HG02970 (cell line): ENCODE results near the gene UBE2G2.

Experiments
- ATAC-seq: cut with Tn5 transposase; IDR thresholded peaks from one replicate; pipeline ENCODE4 v1.9.1; 2021; ENCODE audit warnings: mild to moderate bottlenecking, moderate library complexity, moderate number of reproducible peaks; ENCODE audit not compliant: unreplicated experiment, low FRiP score

Gene UBE2G2

GRCh38 chr21:44753357-44753756 is 48.3 kb downstream of the UBE2G2 start:
- no peak for ATAC-seq

DNA sequence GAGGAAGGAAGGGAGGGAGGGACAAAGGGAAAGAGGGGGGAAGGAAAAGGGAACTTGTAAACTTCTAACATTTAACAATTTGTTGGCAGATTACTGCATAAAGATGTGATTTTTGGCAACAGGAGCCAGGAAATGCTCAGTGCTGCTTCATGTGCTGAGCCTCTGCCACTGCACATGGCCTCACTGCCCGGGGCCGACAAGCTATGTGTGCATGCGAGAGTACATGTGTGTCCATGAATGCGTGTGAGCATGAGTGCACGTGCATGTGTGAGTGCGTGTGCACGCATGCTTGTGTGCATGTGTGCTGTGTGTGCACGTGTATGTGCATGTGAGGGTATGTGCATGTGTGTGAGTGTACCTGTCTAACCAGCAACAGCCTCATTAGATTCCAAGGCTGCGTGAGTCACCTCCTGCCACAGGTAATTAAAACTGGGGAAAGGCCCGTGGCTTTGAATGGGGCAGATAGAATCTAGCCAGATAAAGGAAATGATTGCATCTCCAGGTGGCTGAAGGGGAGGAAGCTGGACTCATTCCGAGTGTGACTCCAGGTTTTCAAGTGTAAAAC is 48.9 kb downstream of the UBE2G2 start:
- ATAC-seq = no peak

- no peak for ATAC-seq
These were observed 49.6 kb downstream of the UBE2G2 start for GRCh38 chr21:44751799-44752636.

DNA sequence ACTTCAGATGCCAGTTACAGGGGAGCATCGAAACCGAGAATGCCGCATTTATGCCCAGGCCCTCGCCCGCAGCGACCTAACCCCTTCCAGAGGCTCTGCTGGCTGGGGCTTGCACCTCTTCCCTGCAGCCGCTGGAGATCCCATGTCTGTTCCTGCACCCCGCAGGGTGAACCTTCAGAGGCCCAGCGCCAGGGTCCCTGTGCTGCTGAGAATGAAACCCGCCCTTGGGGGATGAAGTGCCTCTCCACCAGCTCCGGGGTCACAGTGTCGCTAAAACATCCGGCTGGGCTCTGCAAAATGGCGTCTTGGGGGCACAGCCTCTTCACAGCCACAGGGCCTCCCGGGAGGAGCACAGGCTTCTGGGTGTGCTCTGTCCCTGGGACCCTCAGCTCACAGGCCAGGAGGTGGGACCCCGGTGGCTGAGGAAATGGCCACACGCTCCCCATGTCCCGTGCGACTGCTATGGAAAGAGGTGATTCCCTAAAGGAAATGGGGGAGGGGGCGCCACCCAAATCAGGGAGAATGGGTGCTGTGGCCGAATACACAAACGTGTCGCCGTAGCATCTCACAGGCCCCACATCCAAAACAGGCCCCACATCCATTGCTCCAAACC is 50.3 kb downstream of the UBE2G2 start:
- ATAC-seq = no peak

- no peak for ATAC-seq
These were observed 51.0 kb downstream of the UBE2G2 start for GRCh38 chr21:44750675-44751025.

- ATAC-seq = no peak
These were observed 51.6 kb downstream of the UBE2G2 start for GRCh38 chr21:44749759-44750674.

- no peak for ATAC-seq
These were observed 52.4 kb downstream of the UBE2G2 start for GRCh38 chr21:44749116-44749758.

DNA sequence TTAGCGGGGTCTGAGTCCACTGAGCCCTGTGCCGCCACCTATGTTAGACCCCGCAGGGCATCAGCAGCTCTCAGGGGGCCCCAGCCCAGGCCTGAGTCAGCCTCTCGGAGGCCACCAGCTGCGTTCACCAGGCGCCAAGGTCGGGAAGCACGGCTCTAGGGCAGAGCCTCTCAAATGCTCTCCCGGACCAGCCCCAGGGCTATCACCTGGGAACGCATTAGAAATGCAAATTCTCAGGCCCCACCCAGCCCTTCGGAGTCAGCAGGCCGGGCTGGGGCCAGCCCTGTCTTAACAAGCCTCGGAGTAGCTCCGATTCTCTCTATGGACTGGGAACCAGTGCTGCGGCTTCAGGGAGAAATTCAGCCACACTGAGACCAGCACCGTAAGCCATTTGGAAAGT is 53.0 kb downstream of the UBE2G2 start:
- no peak for ATAC-seq

GRCh38 chr21:44742418-44743153 is 59.0 kb downstream of the UBE2G2 start:
- ATAC-seq = no peak

DNA sequence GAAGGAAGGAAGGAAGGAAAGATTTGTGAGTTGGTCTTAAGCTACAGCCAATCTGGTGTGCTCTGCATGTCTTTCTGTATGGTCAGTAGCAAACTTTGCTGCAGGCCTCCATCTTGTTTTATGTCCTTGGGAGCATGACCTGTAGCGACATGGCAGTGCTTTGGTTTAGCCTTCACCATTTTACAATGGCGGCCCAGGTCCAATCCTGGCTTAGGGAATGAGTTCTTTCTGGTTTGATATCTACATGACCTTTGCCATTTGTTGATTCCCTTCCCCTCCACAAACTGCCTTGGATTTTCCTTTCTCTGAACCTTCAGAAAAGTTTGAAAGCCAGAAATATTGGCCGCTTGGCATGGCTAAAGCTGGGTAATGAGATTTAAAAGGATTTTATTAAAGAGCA is 59.7 kb downstream of the UBE2G2 start:
- ATAC-seq = no peak

GRCh38 chr21:44740742-44741141 is 60.9 kb downstream of the UBE2G2 start:
- no peak for ATAC-seq

- ATAC-seq = no peak
These were observed 62.3 kb downstream of the UBE2G2 start for GRCh38 chr21:44739316-44739715.

DNA sequence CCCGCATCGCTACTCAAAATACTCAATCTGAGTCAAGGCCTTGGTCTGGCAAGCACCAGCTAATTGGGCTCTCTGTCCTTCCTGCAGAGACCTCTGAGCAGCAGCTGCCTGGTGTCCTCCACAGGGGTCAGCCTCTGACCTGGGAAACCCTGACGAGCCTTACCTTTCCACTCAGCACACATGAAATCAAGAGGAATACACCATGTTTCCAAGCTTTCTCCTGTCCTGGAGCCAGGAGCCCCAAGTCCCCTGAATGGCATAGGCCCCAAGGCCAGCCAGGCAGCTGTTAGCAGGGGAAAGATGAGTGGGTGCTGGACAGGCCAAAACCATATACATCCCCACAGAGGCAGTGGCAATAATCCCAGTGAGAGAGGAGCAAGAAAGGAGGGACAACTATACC is 63.0 kb downstream of the UBE2G2 start:
- ATAC-seq = no peak

- ATAC-seq = no peak
These were observed 63.8 kb downstream of the UBE2G2 start for GRCh38 chr21:44737706-44738354.

DNA sequence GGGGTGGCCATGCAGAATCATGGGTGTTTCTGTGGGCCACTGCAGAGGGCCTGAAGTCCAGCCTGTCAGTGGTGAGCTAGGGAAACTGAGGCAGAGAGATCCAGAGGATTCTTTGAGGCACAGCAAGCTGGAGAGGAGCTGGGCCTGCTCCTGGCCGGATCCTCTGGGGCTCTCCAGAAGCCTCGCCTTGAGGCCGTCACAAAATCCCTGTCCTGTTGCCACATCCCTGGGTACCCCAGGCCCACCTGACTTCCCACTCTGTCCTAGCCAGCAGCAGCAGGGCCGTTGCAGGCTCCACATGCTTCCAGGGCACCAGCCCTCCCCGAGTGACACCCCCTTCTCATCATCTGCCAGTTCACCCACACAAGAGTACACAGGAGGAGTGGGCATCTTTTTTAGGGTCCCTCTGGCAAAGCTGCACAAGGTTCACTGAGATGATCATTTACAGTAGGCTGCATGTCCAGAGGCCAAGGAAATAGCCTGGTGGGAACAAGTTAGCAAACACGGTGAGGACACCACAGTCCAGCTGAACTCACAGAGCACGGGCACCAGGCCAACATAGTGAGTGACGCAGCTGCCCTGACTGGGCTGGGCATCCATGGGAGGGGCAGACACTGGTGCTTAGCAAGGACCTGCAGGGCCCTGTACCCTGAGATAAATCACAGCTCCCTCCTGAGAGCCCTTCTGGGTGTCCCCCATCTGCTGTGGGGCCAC is 65.2 kb downstream of the UBE2G2 start:
- ATAC-seq = no peak

DNA sequence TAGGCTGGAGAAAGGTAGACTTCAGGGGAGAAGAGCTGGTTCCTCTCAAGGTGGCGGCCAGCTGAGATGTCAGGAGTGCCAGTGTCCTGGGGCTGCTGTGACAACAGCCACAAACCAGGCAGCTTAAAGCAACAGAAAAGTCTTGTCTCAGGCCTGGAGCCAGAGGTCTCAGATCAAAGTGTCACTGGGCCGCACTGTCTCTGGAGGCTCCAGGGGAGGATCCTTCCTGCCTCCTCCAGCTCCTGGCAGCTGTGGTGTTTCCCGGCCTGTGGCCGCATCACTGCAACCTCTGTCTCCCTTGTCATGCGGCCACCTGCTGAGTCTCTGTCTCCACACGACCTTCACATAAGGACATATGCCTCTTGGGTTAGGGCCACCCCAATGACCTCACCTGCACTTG is 65.8 kb downstream of the UBE2G2 start:
- no peak for ATAC-seq

DNA sequence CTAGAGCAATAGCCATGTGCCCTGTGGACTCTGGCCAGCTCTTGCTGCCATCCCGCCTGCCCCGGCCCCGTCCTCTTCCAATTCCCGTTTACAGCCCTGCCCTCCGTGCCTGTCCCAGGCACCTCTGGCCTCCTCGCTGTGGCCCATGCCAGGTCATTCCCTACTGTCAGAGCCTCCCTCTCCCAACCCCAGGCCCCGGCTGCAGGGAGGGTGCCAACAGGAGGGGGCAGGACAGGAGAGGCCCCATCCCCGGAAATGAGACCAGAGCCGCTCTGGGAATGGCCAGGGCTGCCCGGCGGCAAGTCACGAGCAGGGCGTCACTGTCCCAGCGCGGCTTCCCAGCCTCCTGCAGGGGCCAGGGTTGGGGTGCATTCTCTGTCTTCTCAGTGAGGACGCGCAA is 66.8 kb downstream of the UBE2G2 start:
- ATAC-seq = no peak

DNA sequence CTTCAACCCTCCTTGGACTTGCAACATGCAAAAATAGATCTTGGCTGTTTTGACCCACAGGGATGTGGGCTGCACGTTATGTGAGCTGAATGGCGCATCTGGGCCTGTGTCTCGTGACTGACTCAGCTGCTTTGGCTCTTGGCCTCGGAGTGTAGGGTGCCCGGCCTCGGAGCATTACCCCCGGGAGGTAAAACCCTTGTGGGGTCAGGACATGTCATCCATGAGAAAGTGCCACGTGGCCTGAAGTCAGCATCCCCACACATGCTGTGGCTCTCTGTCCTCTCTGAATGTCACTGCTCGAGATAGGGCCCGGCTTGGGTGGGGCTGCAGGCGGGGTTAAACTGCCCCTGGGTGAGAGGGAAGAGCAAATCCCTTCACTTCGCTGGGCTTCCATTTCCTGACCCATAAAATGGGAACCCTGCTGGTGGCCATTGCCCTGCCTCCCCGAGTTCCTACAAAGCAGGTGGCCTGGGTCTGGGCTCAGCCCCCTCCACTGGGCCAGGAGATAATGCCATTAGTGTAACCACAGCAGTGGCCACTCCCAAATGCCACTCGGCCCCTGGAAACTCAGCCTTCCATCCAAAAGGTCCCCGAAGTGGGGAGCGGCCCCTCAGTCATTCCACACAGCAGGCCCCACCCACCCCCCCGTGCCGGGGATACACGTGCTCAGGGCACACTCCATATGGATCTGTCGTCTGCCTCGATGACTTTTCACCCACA is 67.4 kb downstream of the UBE2G2 start:
- no peak for ATAC-seq
